ENCODE results near the gene BMP3. TPM values are rescaled to one million over a fixed set of nuclear protein-coding genes. Genes with fewer than 3 reads are reported as not detected.
"Not testable (repeated sequence)": the region's sequence is repeated elsewhere in the genome, so short reads cannot be mapped to it uniquely, and the experiment has no call there.

The BMP3 gene
- total and polyA plus RNA-seq, 2 of the 8 experiments (the other 6 are each of a cell fraction or from before 2014, with no cell fraction given): 0.02 TPM; not detected in 1

GRCh38 chr4:81007417-81007816 lies 23.1 kb upstream of the BMP3 start (continued):
- no peak for TF ChIP-seq HDAC2 (IDR thresholded peaks at IDR 0.05; ENCODE audit: borderline replicate concordance in 1 of 2, low read depth in 2 of 2, low read length in 2 of 2)

GRCh38 chr4:81016566-81016965 lies 13.9 kb upstream of the BMP3 start:
- 93% methylated on average over 2 of the region's 2 CpGs; no CpG with 5 or more reads in 1 of the 2 experiments for WGBS, 2 experiments (ENCODE audit: extremely low coverage in 1 of 2, insufficient coverage in 1 of 2, insufficient read length in 1 of 2, insufficient replicate concordance in 2 of 2, low coverage in 1 of 2, low lambda C conversion rate in 2 of 2, missing lambda C conversion rate in 1 of 2)
- H2BK15ac ChIP-seq (ENCODE audit: low read length): not testable (repeated sequence)

More at GRCh38 chr4:81016566-81016965, 13.9 kb upstream of the BMP3 start:
- H3K9ac ChIP-seq (replicated peaks in 1 of 4; ENCODE audit: extremely low read depth in 1 of 4, low read depth in 3 of 4, low read length in 3 of 4); H3K27me3 ChIP-seq (replicated peaks in 1 of 4; ENCODE audit: control insufficient read depth in 3 of 4, extremely low read depth in 1 of 4, insufficient read depth in 3 of 4, low read length in 3 of 4); H3K9me3 ChIP-seq (ENCODE audit: insufficient read depth in 2 of 2, low read depth in 1 of 2, low read length in 1 of 2); H2BK5ac ChIP-seq (ENCODE audit: low read depth, low read length); H3K36me3 ChIP-seq (ENCODE audit: control insufficient read depth in 2 of 4, insufficient read depth in 4 of 4, low read length in 3 of 4); H3K23ac ChIP-seq (ENCODE audit: insufficient read length); H3K4me3 ChIP-seq (ENCODE audit: extremely low read depth in 1 of 4, insufficient read depth in 2 of 4, low read depth in 3 of 4, low read length in 4 of 4); H3K18ac ChIP-seq (ENCODE audit: extremely low read depth, low read length); H2BK12ac ChIP-seq (ENCODE audit: low read depth, low read length); FAIRE-seq; H2BK120ac ChIP-seq (replicated peaks; ENCODE audit: low read depth, low read length); H2BK20ac ChIP-seq (ENCODE audit: low read length); H3K56ac ChIP-seq (replicated peaks; ENCODE audit: insufficient read length, low read depth, low read length); H3K4ac ChIP-seq (replicated peaks; ENCODE audit: insufficient read length, low read depth, low read length); H3K4me1 ChIP-seq (replicated peaks in 1 of 4; ENCODE audit: control insufficient read depth in 3 of 4, insufficient read depth in 4 of 4, low read length in 3 of 4); DNase-seq (ENCODE audit: low read depth in 1 of 2, low spot score in 2 of 2); H3K79me1 ChIP-seq (ENCODE audit: low read depth, low read length); H2AK5ac ChIP-seq (ENCODE audit: low read depth, low read length); H3K4me2 ChIP-seq (ENCODE audit: insufficient read depth in 1 of 2, low read depth in 2 of 2, low read length in 2 of 2); POLR2A ChIA-PET (ENCODE audit: partially characterized antibody); H3K14ac ChIP-seq (ENCODE audit: insufficient read length); H2AFZ ChIP-seq (ENCODE audit: low read length); H4K20me1 ChIP-seq (replicated peaks in 1 of 2; ENCODE audit: control insufficient read depth in 1 of 2, insufficient read depth in 2 of 2, low read length in 2 of 2); H4K8ac ChIP-seq (ENCODE audit: extremely low read depth, insufficient read depth, low read length); H3K79me2 ChIP-seq (ENCODE audit: control insufficient read depth in 1 of 2, insufficient read depth in 2 of 2, low read length in 2 of 2); H3K27ac ChIP-seq (ENCODE audit: low read depth, low read length); H3K23me2 ChIP-seq (ENCODE audit: low read depth, low read length); H4K91ac ChIP-seq (replicated peaks; ENCODE audit: insufficient read length, low read length); H4K5ac ChIP-seq (ENCODE audit: insufficient read length, low read depth, low read length): not testable (repeated sequence)
- CTCF ChIA-PET (ENCODE audit: partially characterized antibody): interaction anchor here (0.8 kb wide), 1 partner anchor 36 kb away, joined by 3 read pairs; no protein-coding TSS in a partner anchor
